AG08396 (cell line): Measurements from ENCODE around the gene FAM174C.

Source experiments
- DNase-seq: peaks from one replicate; pipeline ENCODE4 v3.0.0; 2012; ENCODE audit warnings: low spot score, mixed read lengths

The FAM174C gene

DNA sequence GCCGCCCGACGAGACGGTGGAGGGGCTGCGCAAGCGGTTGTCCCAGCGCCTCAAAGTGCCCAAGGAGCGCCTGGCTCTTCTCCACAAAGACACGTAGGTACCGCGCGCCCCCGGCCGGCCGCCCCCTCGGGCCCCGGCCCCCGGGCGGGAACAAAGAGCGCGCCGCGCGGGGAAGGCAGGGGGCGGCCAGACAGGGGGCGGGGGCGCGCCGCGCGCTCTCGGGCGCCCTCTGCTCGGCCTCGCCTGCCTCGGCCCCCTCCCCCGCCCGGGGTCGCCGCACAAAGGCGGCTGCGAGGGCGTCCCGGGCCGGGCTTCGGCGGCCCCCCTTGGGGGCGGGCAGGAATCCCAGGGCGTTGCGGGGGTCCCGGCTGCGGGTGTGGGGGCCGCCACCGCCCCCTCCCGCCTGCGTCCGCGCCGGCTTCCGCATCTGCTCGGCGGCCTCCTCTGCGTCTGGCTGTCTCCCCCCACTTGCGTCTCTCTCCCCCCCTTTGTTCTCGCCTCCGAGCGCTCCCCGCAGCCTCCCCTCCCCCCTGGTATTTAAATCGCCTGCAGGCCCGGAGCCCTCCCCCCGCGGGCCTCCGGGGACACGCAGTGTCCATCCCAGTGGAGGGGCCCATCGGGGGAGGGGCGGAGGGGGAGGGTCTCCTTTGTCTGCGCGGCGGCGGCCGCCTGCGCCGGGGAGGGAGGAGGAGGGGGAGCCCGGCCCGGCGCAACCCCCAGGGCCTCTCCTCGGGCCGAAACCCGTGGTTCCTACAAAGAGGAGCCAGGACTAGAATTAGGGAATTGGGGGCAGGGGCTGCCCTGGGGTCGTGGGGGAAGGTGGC is 24.7 kb upstream of the FAM174C start:
- DNase-seq, result no peak

DNA sequence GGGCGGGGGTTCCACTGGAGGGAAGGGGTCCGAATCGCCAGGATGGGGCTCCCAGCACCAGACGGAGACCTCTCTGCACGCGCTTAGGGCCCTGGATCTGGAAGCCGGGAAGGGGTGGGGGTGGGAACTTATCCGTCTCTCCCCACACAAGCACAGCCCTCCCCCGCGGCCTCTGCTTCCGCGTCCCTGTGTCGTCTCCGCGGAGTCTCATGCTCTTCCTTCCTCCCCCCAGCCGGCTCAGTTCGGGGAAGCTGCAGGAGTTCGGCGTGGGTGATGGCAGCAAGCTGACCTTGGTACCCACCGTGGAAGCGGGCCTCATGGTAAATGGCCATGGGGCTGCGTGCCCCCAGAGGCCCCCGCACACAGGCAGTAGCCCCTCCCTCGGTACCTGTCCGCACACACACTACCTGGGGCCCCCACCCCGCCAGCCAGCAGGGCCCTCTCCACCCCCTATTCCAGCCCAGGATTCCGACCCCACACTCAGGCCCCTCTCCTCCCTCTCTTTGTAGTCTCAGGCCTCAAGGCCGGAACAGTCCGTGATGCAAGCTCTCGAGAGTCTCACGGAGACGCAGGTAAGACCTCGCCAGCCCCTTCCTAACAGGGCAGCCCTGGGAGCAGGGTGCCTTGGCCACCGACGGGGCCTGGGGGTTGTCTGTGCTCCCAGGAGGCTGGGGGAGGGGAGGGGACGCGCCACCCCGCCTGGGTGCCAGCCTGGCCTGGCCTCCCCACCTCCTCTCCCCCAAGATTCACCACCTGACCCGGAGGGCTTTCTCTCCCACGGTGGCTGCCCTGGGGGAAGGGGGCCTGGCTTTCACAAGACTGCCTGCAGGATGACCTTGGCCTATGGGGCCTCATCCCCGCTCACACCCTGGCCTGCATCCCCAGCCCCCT is 23.8 kb upstream of the FAM174C start:
- peak; percentile 55 for DNase-seq

DNA sequence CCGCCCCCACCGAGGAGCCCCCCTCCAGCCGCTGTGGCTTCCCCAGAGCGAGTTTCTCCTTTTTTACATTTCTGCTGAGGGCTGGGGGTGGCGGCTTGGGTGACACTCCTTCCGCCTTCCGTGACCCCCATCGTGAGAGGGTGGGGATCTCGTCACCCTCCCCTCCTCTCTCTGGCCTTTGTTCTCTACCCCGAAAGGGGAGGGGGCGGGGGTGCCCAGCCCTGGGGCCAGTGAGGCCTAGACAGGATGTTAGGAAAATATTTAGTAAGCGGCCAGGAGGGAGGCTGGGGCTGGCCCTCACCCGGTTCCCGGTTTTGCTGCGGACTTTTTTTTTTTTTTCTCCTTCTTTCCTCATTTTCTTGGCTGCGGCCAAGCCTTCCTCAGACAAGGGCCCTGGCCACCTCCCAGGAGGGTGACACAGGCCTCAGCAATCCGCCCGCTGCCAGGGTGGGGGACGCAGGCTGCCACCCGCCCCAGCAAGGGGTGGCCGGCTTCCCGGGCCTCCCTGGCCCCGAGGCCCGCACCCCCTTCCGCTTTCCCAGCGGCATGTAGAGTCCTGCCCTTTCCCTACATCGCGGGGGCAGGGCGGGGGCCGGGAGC is 23.0 kb upstream of the FAM174C start:
- peak; percentile 85 for DNase-seq

DNA sequence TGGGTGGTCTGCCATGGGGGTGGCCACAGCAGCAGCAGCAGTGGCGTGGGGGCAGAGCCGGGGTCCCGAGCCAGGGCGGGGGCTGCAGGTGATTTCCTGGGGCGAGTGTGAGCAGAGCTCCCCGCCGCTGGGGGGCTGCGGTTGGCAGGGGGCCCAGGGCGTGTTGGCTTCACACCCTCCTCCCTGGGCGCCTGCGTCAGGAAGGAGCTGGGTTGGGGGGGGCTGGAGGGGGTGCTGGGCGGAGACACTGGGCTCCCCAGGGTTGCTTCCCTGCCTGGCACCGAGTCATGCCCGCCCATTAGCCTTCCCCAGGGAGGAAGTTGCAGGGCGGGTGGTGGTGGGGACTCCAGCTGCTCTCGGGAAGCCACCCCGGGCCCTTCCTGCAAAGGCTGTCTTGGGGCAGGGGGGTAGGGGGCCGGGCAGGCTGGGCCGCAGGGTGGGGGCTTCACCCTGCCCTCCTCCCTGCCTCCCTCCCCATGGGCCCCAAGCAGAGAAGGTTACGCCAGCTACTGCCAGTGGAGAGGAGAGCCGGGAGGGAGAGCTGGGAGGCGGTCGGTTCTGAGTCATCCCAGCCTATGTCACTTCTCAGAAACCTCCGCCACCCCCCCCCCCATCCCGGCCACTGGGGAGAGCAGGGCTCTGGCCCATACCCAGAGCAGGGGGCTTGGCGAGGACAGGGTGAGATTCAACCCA is 22.4 kb upstream of the FAM174C start:
- DNase-seq, result peak; percentile 87

DNA sequence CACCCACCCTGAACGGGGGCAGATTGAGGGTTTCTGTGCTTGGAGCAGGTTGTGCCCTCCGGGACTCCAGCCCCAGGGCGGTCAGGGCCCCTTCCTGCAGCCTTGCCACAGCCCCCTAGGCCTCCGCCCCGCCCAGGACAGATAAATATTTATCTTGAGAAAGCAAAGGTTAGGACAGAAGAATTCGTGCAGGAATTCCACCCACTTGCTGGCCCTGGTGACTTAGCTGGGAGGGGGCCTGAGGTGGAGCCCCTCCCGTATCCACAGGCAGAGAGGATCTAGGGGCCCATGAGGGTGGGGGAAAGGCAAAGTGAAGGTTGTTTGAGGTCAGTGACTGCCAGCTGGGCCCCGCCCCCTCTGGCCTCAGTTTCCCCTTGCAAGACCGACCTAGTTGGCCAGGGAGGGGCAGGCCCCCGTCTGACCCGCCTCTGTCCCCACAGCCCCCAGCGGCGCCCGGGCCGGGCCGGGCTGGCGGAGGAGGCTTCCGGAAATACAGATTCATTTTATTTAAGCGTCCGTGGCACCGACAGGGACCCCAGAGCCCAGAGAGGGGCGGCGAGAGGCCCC is 21.7 kb upstream of the FAM174C start:
- no peak for DNase-seq

DNA sequence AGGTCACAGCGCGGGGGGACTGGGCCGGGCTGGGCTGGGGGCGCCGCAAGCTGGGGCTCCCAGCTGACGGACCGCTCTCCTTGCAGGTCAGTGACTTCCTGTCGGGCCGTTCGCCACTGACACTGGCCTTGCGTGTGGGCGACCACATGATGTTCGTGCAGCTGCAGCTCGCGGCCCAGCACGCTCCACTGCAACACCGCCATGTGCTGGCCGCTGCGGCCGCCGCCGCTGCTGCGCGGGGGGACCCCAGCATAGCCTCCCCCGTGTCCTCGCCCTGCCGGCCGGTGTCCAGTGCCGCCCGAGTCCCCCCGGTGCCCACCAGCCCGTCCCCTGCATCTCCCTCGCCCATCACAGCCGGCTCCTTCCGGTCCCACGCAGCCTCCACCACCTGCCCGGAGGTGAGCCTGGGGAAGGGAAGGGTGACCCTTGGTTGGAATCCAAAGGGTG is 21.2 kb upstream of the FAM174C start:
- no peak for DNase-seq

DNA sequence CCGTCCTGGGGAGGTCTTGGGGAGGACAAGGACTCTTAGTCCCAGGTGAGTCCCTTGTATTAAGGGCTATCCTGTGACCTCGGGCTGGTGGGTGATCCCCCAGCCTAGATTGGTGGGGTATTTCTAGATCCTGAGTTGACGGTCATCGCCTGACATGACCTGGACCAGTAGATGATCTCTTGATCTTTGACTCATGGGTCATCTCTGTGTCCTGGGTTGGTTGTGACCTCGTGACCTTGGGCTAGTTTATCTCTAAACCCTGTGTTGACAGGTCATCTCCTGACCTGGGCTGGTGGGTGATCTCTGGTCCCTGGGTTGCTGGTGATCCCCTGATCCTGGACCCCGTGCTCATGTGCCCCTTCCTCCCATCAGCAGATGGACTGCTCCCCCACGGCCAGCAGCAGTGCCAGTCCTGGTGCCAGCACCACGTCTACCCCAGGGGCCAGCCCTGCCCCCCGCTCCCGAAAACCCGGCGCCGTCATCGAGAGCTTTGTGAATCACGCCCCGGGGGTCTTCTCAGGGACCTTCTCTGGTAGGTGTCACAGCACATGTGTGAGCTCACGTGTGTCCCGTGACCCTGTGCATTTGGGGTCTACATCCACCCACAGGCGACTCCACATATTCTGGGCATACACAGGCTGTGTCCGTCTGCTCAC is 20.7 kb upstream of the FAM174C start:
- no peak for DNase-seq

DNA sequence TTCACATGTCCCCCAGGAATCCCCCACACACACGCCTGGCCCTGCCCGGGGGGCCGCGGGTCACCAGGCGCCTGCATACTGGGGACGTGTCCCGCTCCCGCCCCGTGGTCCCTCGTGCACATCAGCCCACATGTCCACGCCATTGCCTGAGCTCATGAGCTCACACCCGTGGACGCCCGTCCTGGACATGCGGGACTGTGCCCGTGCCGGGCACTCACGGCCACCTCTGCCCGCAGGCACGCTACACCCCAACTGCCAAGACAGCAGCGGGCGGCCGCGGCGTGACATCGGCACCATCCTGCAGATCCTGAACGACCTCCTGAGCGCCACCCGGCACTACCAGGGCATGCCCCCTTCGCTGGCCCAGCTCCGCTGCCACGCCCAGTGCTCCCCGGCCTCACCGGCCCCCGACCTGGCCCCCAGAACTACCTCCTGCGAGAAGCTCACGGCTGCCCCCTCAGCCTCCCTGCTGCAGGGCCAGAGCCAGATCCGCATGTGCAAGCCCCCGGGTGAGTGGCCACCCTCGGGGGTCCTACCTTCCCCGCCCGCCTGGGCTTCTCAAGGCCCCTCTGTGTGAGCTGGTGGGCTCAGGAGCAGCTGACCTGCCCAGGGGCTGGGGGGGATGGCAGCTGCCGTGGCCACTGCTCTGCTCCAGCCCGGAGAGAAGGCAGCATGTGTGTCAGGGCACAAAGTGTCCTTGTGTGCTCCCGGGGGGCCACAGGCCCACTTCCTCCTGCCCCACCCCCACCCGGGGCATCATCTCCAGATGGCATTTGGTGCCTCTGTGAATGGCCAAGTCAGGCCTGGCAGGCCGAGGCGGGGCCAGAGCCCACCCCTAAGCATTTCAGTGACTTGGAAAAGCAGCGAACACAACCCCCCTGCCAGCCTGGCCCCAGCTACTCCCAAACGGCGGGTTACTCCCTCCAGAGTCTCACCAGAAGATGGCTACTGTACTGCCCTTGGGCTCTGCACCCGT is 19.9 kb upstream of the FAM174C start:
- DNase-seq, result no peak

DNA sequence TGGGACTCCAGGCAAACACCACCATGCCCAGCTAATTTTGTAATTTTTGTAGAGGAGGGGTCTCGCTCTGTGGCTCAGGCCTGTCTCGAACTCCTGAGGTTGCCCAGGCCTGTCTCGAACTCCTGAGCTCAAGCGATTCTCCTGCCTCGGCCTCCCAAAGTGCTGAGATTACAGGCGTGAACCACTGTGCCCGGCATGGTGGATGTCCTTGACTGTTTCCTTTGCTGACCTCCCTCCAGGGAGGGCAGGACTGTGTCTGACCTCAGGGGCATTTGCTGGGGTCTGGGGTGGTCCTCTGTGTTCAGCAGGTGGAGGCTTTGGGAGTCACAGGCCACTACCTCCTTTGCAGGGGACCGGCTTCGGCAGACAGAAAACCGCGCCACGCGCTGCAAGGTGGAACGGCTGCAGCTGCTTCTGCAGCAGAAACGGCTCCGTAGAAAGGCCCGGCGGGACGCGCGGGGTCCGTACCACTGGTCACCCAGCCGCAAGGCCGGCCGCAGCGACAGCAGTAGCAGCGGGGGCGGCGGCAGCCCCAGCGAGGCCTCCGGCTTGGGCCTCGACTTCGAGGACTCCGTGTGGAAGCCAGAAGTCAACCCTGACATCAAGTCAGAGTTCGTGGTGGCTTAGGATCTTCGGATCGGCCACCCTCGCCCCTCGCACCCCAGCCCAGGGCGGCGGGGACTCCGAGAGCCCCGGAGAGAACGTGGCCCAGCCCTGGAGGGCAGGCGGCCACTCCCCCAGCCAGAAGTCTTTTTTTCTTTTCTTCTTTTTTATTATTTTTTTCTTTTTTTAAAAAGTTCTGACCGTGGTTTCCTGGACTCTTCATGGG is 18.5 kb upstream of the FAM174C start:
- no peak for DNase-seq

DNA sequence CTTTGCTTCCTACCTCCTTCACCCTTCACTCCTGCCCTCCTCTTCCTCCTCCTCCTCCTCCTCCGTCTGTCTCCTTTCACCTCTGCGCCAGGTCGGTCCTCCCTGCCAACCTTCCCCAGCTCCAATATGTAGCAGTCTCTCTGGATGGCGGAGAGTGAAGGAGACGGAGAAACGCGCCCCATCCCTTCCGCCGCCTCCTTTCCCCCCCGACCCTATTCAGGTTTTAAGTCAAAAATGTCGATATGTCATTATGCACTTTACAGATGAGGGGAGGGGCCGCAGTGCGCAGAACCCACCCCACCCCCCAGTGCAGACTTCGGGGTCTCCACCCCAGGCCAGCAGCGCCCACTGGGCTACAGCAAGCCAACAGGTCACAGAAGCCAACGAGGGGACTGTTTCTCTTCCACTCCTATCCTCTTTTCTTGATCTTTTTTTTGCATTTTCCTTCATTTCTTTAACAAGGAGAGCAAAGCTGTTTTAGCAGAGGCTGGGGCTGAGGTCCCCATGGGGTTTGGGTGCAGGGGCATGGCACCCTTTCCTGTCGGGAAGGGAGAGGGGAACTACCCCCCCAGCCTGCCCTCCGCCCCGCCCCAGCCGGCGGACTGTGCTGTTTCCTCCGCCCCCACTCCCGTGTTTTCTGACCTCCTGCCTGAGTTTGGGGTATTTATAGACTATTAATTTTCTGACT is 17.7 kb upstream of the FAM174C start:
- no peak for DNase-seq

DNA sequence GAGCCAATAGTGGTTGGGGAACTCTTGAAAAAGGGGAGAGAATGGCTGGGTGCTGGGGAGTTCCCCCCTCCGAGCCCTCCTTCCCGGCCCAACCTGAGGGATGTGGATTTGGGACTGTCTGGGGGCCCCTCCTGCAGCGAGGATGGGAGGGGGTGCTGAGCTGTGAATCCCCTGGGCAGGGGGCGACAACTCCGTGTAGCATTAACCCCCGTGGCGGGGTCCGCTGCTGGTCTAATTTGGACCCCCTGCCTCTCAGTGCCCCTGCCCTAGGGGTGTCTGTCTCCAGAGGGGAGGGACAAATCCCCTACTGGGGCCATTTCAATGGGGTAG is 17.2 kb upstream of the FAM174C start:
- DNase-seq, result no peak

DNA sequence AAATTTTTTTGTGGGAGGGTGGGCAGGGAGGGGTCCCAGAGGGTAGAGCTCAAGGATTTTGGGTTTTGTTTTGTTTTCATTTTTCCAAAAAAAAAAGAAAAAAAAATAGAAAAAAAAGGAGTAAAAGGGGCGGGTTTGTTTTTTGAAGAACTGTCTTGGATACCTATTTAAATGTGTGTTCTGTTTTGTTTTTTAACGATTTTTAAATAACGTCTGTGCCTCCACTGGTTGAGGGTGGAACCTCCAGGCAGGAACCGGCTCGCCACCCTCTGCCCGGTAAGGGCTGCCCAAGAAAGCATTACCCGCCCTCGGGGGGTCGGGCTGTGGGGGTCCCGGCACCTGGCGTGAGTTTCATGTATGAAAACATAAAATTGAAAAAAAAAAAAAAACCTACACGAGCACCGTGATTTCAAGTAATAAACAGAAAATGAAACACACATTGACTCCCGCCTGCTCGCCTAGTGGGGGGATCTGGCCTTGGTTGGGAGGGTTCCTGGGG is 16.6 kb upstream of the FAM174C start:
- DNase-seq, result no peak

DNA sequence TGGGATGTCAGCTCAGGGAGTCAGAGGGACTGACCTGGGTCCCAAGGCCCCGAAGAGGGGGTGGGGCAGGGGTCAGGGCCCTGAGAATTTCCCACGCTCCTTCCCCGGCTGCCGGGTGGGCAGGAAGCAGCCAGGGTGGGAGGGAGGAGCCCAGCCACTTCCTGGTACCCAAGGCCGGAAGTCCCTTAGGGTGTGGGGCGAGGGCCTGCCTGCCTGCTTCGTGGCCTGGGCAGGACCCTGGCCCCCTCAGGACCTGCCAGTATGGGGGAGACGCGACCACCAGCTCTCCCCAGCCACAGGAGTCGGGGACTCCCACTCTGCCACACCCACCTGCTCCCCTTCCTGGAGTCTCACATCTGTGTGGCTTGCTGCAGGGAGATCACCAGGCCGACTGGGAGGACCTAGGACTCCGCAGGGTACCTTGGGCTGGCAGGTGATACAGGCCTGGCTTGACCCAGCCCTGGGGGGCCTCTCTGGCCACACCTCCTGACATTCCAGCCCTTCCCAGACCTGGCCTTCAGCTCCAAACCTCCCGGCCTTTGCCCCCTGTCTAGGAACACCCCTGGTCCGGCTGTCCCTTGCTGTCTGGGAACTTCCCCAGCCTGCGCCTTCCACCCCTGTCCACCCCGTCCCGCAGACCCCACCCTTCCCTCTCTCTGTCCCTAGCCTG is 16.0 kb upstream of the FAM174C start:
- no peak for DNase-seq

DNA sequence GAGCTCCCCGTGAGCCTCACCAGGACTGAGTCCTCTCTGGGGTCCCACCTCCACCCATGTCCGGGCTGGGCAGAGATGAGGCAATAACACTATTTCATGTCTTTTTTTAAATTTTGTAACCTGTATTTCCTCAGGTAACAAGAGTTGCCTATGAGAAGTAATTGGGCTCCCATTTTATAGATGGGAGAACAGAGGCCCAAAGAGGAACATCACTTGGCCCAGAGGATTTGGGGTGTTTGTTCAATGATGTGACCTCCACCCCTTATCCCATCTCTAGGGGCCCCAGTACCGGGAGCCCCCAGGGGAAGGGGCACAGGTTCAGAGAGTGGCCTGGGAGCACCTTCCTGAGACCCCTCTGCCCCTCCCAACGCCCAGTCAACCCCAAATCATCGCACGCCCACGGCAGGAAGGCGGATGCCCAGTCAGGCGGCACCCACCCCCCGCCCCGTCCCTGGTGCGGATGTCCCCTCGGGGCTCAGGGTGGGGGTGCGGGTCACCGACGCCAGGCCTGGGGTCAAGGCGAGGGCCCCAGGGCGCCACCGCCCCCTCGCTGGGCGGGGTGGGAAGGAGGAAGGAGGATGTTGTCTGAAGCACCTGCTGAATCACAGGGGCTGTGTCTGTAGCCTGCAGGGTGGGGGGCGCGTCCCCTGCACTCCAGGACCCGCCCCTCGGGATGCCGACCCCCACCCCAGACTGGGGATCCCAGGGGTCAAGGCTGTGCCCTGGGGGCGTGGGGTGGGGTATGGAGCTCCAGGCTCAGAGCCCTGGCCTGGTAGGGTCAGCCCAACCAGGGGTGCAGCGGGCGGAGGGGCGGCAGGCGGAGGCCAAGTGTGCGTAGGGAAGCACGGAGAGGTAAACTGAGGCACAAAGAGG is 15.2 kb upstream of the FAM174C start:
- no peak for DNase-seq

DNA sequence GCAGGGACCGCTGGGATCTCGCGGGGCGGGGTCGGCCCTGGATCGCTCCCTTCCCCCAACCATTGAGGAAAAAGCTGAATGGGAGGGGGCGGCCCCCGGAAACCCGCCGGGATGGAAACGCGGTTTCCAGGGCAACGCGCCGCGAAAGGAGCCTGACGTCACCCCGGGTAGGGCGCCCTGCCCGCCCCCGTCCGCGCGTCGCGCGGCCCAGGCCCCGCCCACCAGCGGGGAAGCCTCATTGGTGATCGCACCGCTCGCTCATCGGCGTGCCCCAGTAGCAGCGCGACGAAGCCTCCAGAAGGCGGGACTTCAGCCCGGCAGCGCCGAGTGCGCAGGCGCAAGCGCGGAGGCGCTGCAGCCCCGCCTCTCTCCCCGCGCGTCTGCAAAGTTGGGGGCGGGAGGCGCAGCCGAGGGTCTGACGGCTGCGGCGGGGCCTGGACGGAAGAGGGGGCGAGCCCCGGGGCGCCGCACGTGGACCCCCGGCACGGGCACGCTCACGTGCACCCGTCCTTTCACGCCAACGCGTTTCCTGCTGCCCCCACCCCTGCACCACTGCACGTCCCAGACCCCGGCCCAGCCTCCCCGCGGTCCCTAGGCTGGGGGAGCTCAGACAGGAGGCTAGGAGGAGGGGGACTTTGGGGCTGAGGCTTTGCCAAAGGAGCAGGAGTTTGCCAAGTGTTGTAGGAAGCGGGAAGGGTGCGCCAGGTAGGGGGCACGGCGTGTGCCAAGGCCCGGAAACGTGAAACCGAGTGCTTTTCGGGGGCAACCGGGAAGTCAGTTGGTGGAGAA is 14.4 kb upstream of the FAM174C start:
- DNase-seq, result peak; percentile 97

DNA sequence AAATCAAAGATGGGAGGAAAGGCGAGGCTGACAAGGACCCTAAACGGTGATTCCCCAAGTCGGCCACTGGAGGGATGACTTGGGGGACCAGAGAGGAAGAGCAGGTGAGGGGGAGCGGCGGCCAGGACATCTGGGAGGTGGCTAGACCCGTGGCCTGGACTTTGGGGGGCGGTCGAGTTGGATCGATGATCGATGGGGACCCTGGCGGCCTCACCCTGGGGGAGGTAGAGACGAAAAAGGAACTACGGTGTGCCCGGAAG is 13.9 kb upstream of the FAM174C start:
- no peak for DNase-seq
